Measurements from ENCODE around the gene SLCO2A1. TPM values are rescaled to one million over a fixed set of nuclear protein-coding genes. Genes with fewer than 3 reads are reported as not detected.
A peak's percentile ranks its signal among the peaks of the same experiment; 100 is the strongest.

SLCO2A1 gene
- total RNA-seq, 8 experiments from 2014 or later: 0.16 to 9.0 (median 1.5) TPM

DNA sequence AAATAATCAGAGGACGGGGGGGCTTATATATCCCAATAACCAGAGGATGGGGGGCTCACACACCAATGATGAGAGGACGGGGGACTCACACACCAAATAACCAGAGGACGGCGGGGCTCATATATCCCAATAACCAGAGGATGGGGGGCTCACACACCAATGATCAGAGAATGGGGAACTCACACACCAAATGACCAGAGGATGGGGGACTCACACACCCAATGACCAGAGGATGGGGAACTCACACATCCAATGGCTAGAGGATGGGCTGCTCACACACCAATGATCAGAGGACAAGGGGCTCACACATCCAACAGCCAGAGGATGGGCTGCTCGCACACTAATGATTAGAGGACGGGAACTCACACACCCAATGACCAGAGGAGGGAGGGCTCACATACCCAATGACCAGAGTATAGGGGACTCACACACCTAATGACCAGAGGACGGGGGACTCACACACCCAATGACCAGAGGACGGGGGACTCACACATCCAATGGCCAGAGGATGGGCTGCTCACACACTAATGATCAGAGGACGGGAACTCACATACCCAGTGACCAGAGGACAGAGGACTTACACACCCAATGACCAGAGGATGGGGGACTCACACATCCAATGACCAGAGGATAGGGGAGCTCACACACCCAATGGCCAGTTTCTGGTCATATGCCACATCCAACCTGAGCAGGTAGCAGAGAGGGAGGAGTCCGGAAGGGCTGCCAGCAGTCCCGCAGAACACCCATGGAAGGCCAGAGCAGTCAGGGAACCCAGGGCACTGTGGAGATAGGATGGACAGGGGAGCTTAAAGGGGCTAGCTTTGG lies 144.6 kb downstream of the SLCO2A1 start:
- Histone ChIP-seq H3K4me1 (replicated peaks in 1 of 2) (peaks cover 10 to 11% of the 10 kb centered on the region in 2 donors), H3K27ac (no peak overlapping the region), H3K4me3 (no peak overlapping the region)
- ATAC-seq (replicated peaks in 6 of 8): no peak
- in situ Hi-C loops (cut with MboI; ENCODE audit: low pct_unique_long_range_greater_than_20kb in 2 of 9, low sequenced_read_pairs in 9 of 9, unreplicated experiment in 9 of 9): no loop called here
- 68 to 100% (median 87%) methylated on average over 1 to 3 of the region's 11 CpGs; no CpG with 5 or more reads in 4 of the 10 experiments for WGBS, 10 experiments

DNA sequence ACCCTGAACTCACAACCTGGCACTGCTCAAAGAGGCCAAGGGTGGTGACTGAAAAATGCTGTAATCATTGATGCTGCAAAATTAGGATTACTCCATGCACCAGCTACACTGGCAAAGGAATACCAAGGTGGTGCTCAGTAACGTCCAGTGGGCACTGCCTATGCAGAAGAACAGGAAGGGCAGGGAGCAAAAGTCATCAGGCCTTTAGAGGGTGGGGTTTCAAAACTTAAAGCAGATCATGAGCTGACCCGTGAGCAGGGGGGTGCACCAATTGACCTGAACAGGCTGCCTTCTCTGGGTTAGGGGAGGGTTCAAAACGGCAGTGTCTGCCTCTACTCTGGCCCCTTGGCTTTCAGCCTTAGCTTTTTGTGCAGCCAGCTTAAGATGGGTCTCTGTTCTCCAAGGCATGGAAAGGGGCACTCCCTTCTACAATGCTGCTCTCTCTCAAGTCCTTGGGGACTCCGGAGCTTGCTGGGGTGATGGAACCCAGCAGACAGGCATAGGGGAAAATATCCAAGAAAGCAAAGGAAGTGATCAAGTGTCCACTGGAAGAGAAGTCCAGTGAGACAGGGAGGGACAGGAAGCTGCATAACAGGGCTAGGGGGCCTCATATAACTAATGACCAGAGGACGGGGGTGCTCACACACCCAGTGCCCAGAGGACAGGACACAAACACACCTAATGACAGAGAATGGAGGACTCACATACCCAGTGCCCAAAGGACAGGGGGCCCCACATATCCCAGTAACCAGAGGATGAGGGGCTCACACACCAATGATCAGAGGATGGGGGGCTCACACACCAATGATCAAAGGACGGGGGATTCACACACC lies 145.5 kb downstream of the SLCO2A1 start:
- no peak for ATAC-seq (replicated peaks in 6 of 8)
- Histone ChIP-seq H3K4me3 (no peak overlapping the region), H3K4me1 (replicated peaks in 1 of 2) (peaks cover 10 to 11% of the 10 kb centered on the region in 2 donors), H3K27ac (no peak overlapping the region)
- in situ Hi-C loops (cut with MboI; ENCODE audit: low pct_unique_long_range_greater_than_20kb in 2 of 9, low sequenced_read_pairs in 9 of 9, unreplicated experiment in 9 of 9): no loop called here
- 0 to 94% (median 75%) methylated on average over 1 to 4 of the region's 6 CpGs; no CpG with 5 or more reads in 3 of the 10 experiments for WGBS, 10 experiments

DNA sequence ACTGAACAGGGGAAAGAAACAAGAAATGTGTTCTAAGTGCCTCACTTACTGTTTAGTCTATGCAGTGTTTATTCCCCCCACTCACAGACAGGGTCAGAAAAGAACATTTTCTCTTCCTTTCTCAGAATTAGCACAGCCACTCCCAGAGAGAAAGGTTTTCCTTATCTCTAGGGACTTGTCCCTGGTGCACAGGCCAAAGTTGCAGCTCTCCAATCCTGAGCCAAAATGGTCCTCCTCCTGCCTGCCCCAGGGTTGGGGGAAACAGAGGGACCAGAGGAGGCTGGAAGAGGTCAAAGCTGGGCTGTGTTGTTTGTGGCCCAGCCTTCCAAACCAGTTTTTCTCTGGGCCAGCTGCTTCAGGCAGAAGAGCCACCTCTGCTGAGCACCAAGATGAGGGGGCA lies 146.1 kb downstream of the SLCO2A1 start:
- peaks cover 10 to 11% of the 10 kb centered on the region in 2 donors for H3K4me1 ChIP-seq (replicated peaks in 1 of 2)
- H3K27ac ChIP-seq: no peak overlapping the region
- no peak for ATAC-seq (replicated peaks in 6 of 8)
- no peak overlapping the region for H3K4me3 ChIP-seq
- in situ Hi-C loops (cut with MboI; ENCODE audit: low pct_unique_long_range_greater_than_20kb in 2 of 9, low sequenced_read_pairs in 9 of 9, unreplicated experiment in 9 of 9): no loop called here

DNA sequence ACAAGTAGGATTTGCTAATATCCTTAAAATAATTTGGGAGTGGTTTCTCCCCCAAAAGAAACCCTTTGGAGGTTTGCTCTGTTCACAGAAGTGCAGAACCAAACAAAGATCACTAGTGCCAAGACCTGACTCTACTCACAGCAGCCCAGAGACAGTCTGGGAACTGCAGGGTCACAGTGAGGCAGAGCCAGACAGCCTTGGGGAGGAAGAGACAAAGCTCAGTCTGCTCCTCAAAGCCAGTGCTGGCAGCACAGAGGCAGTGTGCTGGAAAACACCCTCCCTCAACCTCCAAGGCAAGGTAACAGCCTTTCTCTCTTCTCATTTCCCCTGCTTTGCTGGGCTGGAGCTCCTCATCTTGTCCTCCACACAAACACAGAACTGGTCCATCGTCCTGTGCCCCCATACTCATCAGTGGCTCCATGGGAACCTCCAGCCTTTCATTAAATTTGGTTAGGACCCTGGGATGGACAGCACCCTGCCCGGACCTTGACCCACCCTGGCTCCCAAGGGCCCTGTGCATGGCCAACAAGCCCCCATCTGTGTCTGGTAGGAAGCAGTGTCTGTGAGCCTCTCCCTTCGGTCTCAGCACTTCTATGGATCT lies 146.6 kb downstream of the SLCO2A1 start:
- Histone ChIP-seq H3K4me3 (no peak overlapping the region), H3K27ac (no peak overlapping the region), H3K4me1 (replicated peaks in 1 of 2) (peaks cover 10 to 11% of the 10 kb centered on the region in 2 donors)
- WGBS, 10 experiments: 49% methylated on average over 2 of the region's 3 CpGs; no CpG with 5 or more reads in 9 of the 10 experiments
- in situ Hi-C loops (cut with MboI; ENCODE audit: low pct_unique_long_range_greater_than_20kb in 2 of 9, low sequenced_read_pairs in 9 of 9, unreplicated experiment in 9 of 9): no loop called here
- no peak for ATAC-seq (replicated peaks in 6 of 8)

DNA sequence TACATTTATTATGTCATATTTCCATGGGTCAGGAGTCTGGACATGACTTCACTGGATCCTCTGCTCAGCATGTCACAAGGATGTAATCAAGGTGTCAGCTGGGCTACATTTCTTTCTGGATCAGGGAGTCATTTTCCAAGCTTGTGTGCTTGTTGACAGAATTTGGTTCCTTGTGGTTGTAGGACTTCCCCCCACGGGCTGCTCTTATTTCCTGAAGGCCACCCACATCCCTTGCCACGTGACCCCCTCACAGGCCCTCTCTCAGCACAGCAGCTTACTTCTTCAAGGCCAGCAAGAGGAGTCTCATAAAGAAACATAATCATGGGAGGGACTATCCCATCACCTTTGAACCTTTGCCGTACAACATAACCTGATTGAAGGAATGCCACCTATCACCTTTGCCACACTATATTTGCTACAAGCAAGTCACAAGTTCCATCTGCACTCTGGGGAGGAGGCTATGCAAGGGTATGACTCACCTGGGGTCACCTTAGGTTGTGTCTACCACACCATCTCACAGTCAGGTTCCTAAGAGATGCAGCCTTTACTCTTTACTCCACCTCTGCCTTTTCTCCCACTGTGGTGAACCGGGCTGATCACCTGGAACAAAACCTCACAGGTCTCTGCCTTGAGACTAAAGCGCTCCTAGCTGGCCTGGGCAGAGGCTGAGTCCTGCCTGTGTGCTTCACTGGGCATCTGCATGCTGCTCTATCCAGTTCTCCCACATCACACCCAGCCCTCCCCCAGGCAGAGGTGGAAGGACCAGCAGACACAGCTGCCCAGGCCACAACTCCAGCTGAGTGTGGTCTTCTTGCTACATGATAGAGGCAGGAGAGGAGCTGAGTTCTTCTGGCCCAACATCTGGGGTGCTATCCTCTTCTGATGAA lies 147.5 kb downstream of the SLCO2A1 start:
- ATAC-seq (replicated peaks in 6 of 8): no peak
- 14 to 100% (median 50%) methylated on average over 1 to 4 of the region's 5 CpGs; no CpG with 5 or more reads in 3 of the 10 experiments for WGBS, 10 experiments
- in situ Hi-C loops (cut with MboI; ENCODE audit: low pct_unique_long_range_greater_than_20kb in 2 of 9, low sequenced_read_pairs in 9 of 9, unreplicated experiment in 9 of 9): no loop called here
- peaks cover 3% of the 10 kb centered on the region in 2 donors for H3K4me1 ChIP-seq (replicated peaks in 1 of 2)
- H3K27ac ChIP-seq: no peak overlapping the region
- H3K4me3 ChIP-seq: no peak overlapping the region

DNA sequence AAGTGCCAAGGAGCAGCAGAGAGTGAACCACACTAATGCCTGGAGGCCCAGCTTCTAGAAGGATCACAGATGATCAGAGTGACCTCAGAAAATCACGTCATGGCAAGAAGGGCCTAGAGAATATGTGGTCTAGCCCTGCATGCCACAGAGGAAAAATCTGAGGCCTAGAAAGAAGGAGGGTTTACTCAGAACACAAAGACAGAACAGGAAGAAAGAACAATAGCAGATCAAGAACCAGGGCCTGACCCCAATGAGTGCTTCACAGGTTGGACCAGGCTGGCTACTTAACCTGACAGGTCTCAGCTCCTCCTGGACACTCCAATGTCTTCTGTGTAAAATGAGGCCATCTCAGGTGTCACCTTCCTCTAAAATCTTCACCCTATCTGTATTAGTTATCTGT lies 148.2 kb downstream of the SLCO2A1 start:
- 0 to 60% (median 40%) methylated on average over 1 of the region's 1 CpG; no CpG with 5 or more reads in 6 of the 10 experiments for WGBS, 10 experiments
- in situ Hi-C loops (cut with MboI; ENCODE audit: low pct_unique_long_range_greater_than_20kb in 2 of 9, low sequenced_read_pairs in 9 of 9, unreplicated experiment in 9 of 9): no loop called here

DNA sequence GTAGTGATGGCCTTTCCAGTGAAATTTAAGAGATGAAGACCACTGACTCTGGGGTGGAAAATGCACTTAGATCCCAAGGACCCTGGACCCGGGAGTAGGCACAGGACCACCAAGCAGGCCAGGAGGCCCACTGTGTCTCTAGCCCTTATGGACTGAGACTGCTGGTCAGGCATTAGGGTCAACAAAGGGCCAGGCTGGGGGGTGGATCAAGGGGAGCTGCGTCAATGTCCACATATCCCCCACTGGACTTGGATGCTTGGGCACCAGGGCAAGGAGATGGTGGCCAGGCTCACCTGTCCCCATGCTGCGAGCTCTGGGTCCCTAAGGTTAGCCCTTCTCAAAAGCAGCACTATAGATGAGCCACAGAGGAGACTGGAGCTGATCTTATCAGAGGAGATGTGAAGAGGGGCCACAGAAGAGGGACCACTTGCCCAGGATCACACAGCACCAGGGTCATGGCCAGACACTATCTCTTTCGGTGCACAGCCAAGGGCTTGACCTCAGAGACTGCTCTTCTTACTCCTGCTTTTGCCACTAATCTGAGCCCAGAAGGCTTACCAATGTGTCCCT lies 148.8 kb downstream of the SLCO2A1 start:
- H3K27ac ChIP-seq: no peak overlapping the region
- 0 to 100% (median 93%) methylated on average over 1 to 3 of the region's 4 CpGs; no CpG with 5 or more reads in 4 of the 10 experiments for WGBS, 10 experiments
- no peak for ATAC-seq (replicated peaks in 6 of 8)
- no peaks in the 10 kb centered on the region for H3K4me1 ChIP-seq (replicated peaks in 1 of 2)
- no peak overlapping the region for H3K4me3 ChIP-seq
- in situ Hi-C loops (cut with MboI; ENCODE audit: low pct_unique_long_range_greater_than_20kb in 2 of 9, low sequenced_read_pairs in 9 of 9, unreplicated experiment in 9 of 9): no loop called here

More for the DNA sequence above, 148.2 kb downstream of the SLCO2A1 start:
- Histone ChIP-seq H3K4me1 (replicated peaks in 1 of 2) (no peaks in the 10 kb centered on the region), H3K27ac (no peak overlapping the region), H3K4me3 (no peak overlapping the region)
- ATAC-seq (replicated peaks in 6 of 8): no peak

DNA sequence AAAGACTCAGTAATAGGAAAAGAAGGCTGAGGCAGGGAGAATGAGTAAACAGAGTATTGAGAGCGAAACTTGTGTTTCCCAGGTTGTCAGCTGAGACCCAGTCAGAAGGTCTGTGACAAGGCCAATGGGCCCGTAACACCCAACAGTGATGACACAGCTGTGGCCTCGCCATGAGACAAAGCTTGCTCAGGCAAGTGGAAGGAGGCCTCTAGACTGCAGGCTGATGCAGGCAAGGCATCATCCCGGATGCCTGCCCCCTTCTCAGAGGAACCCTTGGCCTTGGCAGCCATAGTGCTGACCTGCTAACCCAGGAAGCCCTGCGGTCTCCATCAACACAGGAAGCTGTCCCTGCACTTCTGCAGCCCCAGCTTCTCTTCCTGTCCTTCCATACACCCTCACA lies 149.4 kb downstream of the SLCO2A1 start:
- in situ Hi-C loops (cut with MboI; ENCODE audit: low pct_unique_long_range_greater_than_20kb in 2 of 9, low sequenced_read_pairs in 9 of 9, unreplicated experiment in 9 of 9): no loop called here
- ATAC-seq (replicated peaks in 6 of 8): peak in 4 of 8 experiments; percentile 42 to 63 (median 52)
- H3K4me1 ChIP-seq (replicated peaks in 1 of 2): no peaks in the 10 kb centered on the region
- WGBS, 10 experiments: 33 to 100% (median 80%) methylated on average over 1 to 4 of the region's 5 CpGs; no CpG with 5 or more reads in 3 of the 10 experiments
- no peak overlapping the region for H3K4me3 ChIP-seq
- H3K27ac ChIP-seq: no peak overlapping the region

DNA sequence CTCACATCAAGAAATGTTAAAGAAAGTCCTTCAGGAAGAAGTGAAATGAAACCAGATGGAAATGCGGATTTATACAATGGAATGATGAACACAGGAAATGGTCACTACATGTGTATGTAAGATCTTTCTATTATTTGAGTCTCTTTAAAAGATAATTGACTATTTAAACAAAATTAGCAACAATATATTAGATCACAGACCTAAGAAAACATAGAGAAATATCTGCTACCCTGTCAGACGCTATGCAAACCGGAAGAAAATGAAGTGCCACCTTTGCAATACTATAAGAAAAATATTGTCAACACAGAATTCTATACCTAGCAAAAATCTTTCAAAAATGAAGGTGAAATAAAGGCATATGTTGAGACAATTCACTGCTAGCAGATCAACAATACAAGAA lies 151.2 kb downstream of the SLCO2A1 start:
- ATAC-seq (replicated peaks in 6 of 8): no peak
- Histone ChIP-seq H3K27ac (no peak overlapping the region), H3K4me1 (replicated peaks in 1 of 2) (no peaks in the 10 kb centered on the region), H3K4me3 (no peak overlapping the region)
- in situ Hi-C loops (cut with MboI; ENCODE audit: low pct_unique_long_range_greater_than_20kb in 2 of 9, low sequenced_read_pairs in 9 of 9, unreplicated experiment in 9 of 9): no loop called here
- 88 to 100% (median 97%) methylated on average over 2 to 3 of the region's 3 CpGs; no CpG with 5 or more reads in 1 of the 10 experiments for WGBS, 10 experiments

Other genes with a start within 250 kb of the SLCO2A1 start
- 100 to 1,000 TPM in 2 of 8 experiments, 10 to 100 TPM in 6; 39.2 to 150 (median 62.6) TPM for gene SRPRB, start 224.1 kb downstream of the SLCO2A1 start, total RNA-seq
- gene RAB6B, start 134.0 kb downstream of the SLCO2A1 start, total RNA-seq: 10 to 100 TPM in 5 of 8 experiments, 1 to 10 TPM in 3; 3.0 to 75.3 (median 39.1) TPM
- gene RYK, start 220.9 kb upstream of the SLCO2A1 start, total RNA-seq: 10 to 100 TPM; 30.8 to 91.7 (median 50.1) TPM